H4 (cell line): ENCODE results near the gene DCAF11. TPM values are rescaled to one million over a fixed set of nuclear protein-coding genes. Genes with fewer than 3 reads are reported as not detected.

Experiments
- DNase-seq: peaks from one replicate; pipeline ENCODE4 v3.0.0-alpha.2; 2015; ENCODE audit warnings: low spot score
- total RNA-seq: library from RNA; depleted of rRNA; stranded (reverse); fragments of >200 nt; shearing (Covaris generic); gene quantifications from 2 replicates; pipeline ENCODE4 v1.2.3, GENCODE V29; 2014; rRNA removed

Gene DCAF11
- total RNA-seq, 1 experiment from 2014 or later: 53.4 TPM

DNA sequence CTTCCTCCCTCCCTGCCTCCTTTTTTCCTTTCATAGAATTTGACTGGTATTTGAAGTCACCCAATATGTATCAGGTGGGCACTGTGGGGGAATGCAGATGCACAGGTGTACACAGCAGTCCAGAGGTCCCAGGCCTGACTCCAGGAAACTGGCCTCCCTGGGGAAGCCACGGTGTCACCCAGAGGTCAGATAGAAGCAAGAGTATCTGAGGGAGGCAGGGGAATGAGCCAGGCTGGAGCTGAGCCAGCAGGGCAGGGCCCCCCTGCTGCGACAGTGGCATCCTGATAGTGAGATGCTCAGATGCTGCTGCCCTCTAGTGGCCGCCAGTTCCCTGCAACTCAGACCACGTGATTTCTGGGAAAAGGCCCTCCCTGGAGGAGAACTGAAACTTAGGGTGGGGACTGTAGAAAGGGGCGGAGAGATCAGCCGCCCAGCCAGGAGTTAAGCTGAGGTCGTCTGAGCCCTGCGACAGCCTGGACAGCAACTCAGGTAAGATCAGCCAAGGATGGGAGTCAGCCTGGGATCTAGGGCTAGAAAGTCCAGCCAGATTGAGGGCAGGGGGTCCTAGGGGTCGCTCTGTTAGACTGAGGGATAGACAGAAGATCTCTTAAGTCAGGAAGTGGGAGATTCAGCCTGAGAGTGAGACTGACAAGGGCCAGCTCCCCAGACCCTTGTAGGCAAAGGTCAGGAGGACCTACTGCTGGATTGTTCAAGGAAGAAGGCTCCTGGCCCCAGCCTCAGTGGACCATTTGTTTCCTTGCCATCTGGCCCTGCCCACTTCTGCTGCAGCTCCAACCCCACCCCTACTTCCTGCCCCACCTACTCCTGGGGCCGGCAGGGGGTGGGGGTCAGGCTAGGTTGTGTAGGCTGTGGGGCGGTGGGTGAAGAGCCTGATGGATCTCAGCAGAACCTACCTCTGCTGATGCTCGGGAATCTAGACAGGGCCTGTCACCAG is 46.5 kb downstream of the DCAF11 start, which contains the start of gene IRF9:
Gene IRF9 (plus strand): TSS at position 416 of the 955 bp plus-strand sequence. CDS start 880 bp downstream, outside the sequence.
- peak; percentile 95 for DNase-seq

DNA sequence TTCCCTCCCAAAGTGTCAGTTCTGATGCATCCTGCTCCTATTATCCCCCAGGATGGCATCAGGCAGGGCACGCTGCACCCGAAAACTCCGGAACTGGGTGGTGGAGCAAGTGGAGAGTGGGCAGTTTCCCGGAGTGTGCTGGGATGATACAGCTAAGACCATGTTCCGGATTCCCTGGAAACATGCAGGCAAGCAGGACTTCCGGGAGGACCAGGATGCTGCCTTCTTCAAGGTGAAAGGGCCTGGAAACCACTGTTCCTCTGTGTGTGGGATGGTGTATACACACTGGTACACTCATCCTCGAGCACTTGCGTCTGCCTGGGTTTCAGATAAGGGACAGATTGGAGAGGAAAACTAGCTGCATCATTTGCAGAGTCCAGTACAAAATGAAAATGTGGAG is 47.5 kb downstream of the DCAF11 start:
- DNase-seq: no peak

DNA sequence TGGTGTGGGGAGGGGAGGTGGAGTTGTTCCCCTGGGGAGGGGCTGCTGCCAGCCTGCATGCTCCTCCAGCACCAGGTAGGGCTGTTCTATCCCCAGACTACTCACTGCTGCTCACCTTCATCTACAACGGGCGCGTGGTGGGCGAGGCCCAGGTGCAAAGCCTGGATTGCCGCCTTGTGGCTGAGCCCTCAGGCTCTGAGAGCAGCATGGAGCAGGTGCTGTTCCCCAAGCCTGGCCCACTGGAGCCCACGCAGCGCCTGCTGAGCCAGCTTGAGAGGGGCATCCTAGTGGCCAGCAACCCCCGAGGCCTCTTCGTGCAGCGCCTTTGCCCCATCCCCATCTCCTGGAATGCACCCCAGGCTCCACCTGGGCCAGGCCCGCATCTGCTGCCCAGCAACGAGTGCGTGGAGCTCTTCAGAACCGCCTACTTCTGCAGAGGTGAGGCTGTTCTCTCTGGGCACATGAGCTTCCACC is 50.0 kb downstream of the DCAF11 start:
- DNase-seq: no peak

GRCh38 chr14:24165785-24166184 is 51.2 kb downstream of the DCAF11 start:
- DNase-seq: no peak

DNA sequence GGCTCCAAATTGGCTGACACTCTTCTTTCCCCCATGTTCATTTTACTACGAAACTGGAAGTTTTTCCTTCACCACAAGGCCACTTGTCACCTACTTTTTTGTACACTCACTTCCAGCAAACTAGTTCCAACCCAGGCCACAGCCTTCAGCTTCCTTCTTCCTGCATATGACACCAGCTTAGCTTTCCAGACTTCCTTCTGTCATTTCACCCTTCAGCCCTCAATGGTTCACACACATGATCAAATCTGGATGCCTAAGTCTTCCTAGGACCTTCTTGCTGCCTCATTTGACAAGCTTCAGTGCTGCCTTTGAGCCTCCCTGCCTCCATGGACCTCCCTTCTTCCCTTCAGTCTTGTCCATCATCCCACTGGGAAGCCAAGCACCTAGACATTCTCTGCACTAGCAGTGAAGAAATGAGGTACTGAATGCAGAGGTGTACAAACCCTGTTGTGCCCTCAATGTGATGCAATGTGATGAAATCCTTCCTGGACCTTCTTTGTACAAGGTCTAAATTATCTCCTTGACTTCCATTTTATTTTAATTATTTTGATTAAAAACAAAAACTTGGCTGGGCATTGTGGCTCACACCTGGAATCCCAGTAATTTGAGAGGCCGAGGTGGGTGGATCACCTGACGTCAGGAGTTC is 53.0 kb downstream of the DCAF11 start:
- no peak for DNase-seq

DNA sequence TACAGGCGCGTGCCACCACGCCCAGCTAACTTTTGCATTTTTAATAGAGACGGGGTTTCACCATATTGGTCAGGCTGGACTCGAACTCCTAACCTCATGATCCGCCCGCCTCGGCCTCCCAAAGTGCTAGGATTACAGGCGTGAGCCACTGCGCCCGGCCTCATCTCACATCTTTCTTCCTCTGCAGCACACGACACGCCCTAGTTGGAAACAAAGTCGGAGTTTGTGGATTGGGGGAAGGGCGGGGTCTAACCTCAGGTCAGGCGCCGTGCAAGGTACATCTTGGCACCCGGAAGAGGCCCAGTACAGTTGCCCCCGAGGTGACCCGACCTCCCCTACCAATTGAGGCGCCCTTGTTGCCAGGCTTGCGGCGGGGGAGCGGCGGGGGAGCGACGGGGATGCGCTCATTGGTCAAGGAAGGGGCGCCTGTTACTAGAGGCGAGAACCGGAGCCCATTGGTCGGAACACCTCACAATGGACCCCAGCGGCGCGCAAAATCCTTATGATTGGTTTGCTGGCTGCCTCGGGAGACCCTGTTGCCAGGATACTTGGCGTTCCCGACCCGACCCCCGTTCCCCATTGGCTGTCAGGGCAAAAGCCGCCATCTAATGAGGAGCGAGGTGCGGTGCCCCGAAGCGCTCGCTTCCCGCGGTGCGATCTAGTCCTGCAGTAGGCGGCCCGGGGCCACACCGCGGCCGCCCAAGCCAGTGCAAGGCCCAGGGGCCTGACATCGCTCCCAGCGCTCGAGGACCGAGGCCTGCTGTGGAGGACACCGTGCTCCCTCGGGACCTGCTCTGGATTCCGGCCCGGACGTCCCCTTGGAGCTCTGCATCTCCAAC is 57.1 kb downstream of the DCAF11 start, which contains the start of gene REC8:
Gene REC8 (plus strand): TSS at position 659 of the 839 bp plus-strand sequence. CDS start 473 bp downstream, outside the sequence.
- no peak for DNase-seq

DNA sequence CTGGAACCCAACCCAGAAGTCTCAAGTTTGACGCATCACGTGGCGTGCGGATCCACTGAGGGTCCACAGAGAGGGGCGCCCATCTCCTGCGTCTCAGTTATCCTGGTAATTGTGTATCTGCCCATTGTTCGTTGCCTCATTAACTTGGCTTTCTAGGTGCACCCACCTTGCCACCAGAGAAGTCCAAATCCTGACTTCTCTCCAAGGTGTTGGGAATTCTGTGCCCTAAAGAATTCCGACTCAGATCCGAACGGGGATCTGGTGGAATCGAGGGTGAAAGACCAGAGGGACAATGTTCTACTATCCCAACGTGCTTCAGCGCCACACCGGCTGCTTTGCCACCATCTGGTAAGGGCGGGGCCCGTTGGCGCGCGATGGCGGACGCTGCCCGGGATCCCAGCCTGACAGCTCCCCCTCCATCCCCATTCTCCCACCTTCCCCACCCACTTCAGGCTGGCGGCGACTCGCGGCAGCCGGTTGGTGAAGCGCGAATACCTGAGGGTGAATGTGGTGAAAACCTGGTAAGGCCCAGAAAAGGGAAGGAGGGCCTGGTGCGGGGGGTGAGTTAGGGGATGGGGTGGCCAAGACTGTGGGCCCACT is 57.8 kb downstream of the DCAF11 start:
- no peak for DNase-seq

DNA sequence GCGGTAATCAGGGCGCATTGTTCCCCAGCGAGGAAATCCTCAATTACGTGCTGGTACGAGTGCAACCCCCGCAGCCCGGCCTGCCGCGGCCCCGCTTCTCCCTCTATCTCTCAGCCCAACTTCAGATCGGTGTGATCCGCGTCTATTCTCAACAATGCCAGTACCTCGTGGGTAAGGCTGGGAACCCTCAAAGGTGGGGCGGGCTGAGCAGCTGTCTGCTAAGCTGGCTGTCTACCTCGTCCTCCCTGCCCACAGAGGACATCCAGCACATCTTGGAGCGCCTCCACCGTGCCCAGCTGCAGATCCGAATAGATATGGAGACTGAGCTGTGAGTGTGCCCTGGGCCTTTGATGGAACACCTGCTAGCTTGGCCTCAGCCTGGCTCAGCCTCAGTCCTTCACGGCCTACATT is 58.3 kb downstream of the DCAF11 start:
- DNase-seq: no peak

Other genes with a start within 250 kb of the DCAF11 start
- gene DHRS4, start 161.0 kb upstream of the DCAF11 start, total RNA-seq: 28.8 and 40.5 TPM in 2 replicates
- gene DHRS4L2, start 125.8 kb upstream of the DCAF11 start, total RNA-seq: 5.5 and 12.0 TPM in 2 replicates
- gene CARMIL3, start 62.8 kb upstream of the DCAF11 start, total RNA-seq: 0.14 TPM in 1 of 2 replicates, not detected in the other
- not detected in 2 replicates for gene CPNE6, start 43.2 kb upstream of the DCAF11 start, total RNA-seq
- gene PCK2, start 20.5 kb upstream of the DCAF11 start, total RNA-seq: 14.3 and 16.0 TPM in 2 replicates
- 1.0 and 1.6 TPM in 2 replicates for gene NRL, start 172 bp downstream of the DCAF11 start, total RNA-seq
- not detected in 2 replicates for gene FITM1, start 15.9 kb downstream of the DCAF11 start, total RNA-seq
- gene PSME1, start 21.4 kb downstream of the DCAF11 start, total RNA-seq: 584 and 638 TPM in 2 replicates
- gene EMC9, start 26.8 kb downstream of the DCAF11 start, total RNA-seq: 26.7 and 38.1 TPM in 2 replicates
- 346 and 383 TPM in 2 replicates for gene PSME2, start 31.8 kb downstream of the DCAF11 start, total RNA-seq
- 44.3 and 107 TPM in 2 replicates for gene RNF31, start 32.7 kb downstream of the DCAF11 start, total RNA-seq
- gene IRF9, start 46.5 kb downstream of the DCAF11 start, total RNA-seq: 75.0 and 84.3 TPM in 2 replicates
- gene REC8, start 57.3 kb downstream of the DCAF11 start, total RNA-seq: 0.14 and 0.54 TPM in 2 replicates
- 42.7 and 49.3 TPM in 2 replicates for gene IPO4, start 74.0 kb downstream of the DCAF11 start, total RNA-seq
- 96.0 and 96.4 TPM in 2 replicates for gene TM9SF1, start 80.7 kb downstream of the DCAF11 start, total RNA-seq
- gene TSSK4, start 90.9 kb downstream of the DCAF11 start, total RNA-seq: not detected in 2 replicates
- 61.1 and 66.9 TPM in 2 replicates for gene CHMP4A, start 98.7 kb downstream of the DCAF11 start, total RNA-seq
- gene MDP1, start 101.3 kb downstream of the DCAF11 start, total RNA-seq: 35.6 and 36.7 TPM in 2 replicates
- 314 and 338 TPM in 2 replicates for gene NEDD8, start 117.6 kb downstream of the DCAF11 start, total RNA-seq
- 78.4 and 98.2 TPM in 2 replicates for gene GMPR2, start 118.2 kb downstream of the DCAF11 start, total RNA-seq
- 52.2 and 52.3 TPM in 2 replicates for gene TINF2, start 127.8 kb downstream of the DCAF11 start, total RNA-seq
- gene TGM1, start 148.4 kb downstream of the DCAF11 start, total RNA-seq: 0.12 and 0.74 TPM in 2 replicates
- gene RABGGTA, start 156.8 kb downstream of the DCAF11 start, total RNA-seq: 15.1 and 18.9 TPM in 2 replicates
- 5.8 and 6.0 TPM in 2 replicates for gene DHRS1, start 185.0 kb downstream of the DCAF11 start, total RNA-seq
- gene NOP9, start 185.1 kb downstream of the DCAF11 start, total RNA-seq: 5.7 and 6.3 TPM in 2 replicates
- gene CIDEB, start 193.2 kb downstream of the DCAF11 start, total RNA-seq: not detected in 2 replicates
- 0.33 and 0.45 TPM in 2 replicates for gene LTB4R2, start 195.4 kb downstream of the DCAF11 start, total RNA-seq
- gene LTB4R, start 196.7 kb downstream of the DCAF11 start, total RNA-seq: 0.39 and 0.41 TPM in 2 replicates
- not detected in 2 replicates for gene ADCY4, start 220.3 kb downstream of the DCAF11 start, total RNA-seq
- gene RIPK3, start 225.2 kb downstream of the DCAF11 start, total RNA-seq: not detected in 2 replicates